ENCODE data around the gene TANC1. TPM values are rescaled to one million over a fixed set of nuclear protein-coding genes. Genes with fewer than 3 reads are reported as not detected.
"Not testable (repeated sequence)": the region's sequence is repeated elsewhere in the genome, so short reads cannot be mapped to it uniquely, and the experiment has no call there.

Gene TANC1
- total RNA-seq, 2 experiments from 2014 or later = 0.31 to 0.33 TPM

DNA sequence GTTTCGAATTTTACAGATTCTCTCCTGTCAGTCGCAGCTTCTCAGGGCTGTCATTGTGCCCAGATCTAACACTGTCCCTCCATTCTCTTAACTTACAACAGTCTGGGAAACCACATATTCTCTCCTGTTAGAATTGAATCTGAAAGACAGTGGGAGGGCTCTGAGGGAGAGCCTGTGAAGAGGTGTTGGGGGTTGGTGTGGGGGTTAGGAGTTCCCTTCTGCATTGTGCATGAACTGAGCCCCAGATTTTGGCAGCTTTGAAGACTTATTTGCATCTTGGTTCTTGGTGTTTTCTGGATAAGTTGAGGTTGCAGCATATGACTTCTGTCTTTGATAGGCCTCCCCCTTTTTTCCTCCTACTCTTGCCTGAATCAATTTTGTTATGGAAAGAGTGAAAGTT, 64.1 kb downstream of the TANC1 start:
- peaks cover 1% of the 10 kb centered on the region for H3K9me3 Mint-ChIP-seq
- peaks cover 3% of the 10 kb centered on the region for H3K4me1 Mint-ChIP-seq
- no peak overlapping the region for H3K4me3 Mint-ChIP-seq
- ATAC-seq (ENCODE audit: low read depth) (no peak), DNase-seq (no peak)
- no peak overlapping the region for H3K27ac Mint-ChIP-seq
- no peaks in the 10 kb centered on the region for H3K36me3 Mint-ChIP-seq
- no peaks in the 10 kb centered on the region for H3K27me3 Mint-ChIP-seq
- POLR2A ChIA-PET = no interaction called here

DNA sequence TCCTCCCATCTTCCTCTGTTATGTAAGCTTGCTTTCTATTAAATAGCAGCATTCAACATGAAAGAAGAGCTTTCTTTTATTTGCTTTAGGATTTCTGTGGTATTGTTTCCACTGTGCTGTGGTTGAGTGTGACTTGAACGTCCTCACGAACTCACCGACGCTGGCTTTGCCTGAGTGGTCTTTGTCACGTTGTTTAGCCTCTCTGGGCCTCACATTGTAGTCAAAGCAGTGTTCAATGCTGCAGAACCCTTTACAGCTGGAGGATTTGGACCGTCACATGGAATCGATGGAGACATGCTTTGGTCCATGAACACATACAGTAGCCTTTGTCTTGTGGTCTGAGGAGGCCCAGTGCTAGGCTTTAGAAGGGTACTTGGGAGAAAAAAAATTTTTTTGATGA, 66.3 kb downstream of the TANC1 start:
- H3K27me3 Mint-ChIP-seq = peaks cover 11% of the 10 kb centered on the region
- H3K36me3 Mint-ChIP-seq = no peaks in the 10 kb centered on the region
- peaks cover 2% of the 10 kb centered on the region for H3K9me3 Mint-ChIP-seq
- H3K4me1 Mint-ChIP-seq = peaks cover 3% of the 10 kb centered on the region
- no peak overlapping the region for H3K4me3 Mint-ChIP-seq
- no peak overlapping the region for H3K27ac Mint-ChIP-seq
- ATAC-seq (ENCODE audit: low read depth) = no peak
- POLR2A ChIA-PET = no interaction called here
- no peak for DNase-seq

DNA sequence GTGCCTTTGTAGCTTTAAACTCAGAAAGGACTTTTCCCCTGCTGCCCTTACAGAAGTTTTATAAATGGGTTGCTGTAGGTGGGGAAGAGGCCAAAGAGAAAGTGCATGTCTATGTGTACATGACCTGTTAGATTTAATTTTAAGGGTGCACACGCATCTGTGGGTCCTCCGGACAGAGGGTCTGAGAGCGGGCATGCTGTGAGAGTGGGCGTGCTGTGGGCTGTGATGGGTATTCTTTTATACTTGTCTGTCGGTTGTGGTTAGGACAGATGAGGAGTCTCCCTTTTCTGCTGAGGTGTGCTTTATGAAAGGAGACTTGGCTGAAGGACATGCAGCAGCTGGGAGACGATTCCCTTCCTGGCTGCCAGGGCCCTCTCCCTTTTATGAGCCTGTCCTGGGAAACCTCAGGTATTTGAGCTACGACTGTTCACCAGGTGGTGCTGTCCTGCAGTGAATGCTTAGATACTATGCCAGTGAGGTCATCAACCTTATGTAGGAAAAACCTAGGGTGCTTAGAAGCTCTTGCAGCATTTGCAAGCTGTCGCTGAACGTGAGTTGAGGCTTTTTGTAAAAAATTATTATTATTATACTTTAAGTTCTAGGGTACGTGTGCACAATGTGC, 67.5 kb downstream of the TANC1 start:
- H3K27me3 Mint-ChIP-seq = peaks cover 11% of the 10 kb centered on the region
- H3K27ac Mint-ChIP-seq = no peak overlapping the region
- H3K36me3 Mint-ChIP-seq = no peaks in the 10 kb centered on the region
- H3K4me3 Mint-ChIP-seq = no peak overlapping the region
- peaks cover 2% of the 10 kb centered on the region for H3K9me3 Mint-ChIP-seq
- POLR2A ChIA-PET = no interaction called here
- no peak for ATAC-seq (ENCODE audit: low read depth)
- H3K4me1 Mint-ChIP-seq = no peaks in the 10 kb centered on the region
- no peak for DNase-seq

DNA sequence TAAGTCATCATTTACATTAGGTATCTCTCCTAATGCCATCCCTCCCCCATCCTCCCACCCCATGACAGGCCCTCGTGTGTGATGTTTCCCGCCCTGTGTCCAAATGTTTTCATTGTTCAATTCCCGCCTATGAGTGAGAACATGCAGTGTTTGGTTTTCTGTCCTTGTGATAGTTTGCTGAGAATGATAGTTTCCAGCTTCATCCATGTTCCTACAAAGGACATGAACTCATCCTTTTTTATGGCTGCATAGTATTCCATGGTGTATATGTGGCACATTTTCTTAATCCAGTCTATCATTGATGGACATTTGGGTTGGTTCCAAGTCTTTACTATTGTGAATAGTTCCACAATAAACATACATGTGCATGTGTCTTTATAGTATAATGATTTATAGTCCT, 68.0 kb downstream of the TANC1 start:
- DNase-seq; H3K36me3 Mint-ChIP-seq; H3K4me1 Mint-ChIP-seq; ATAC-seq (ENCODE audit: low read depth); H3K4me3 Mint-ChIP-seq; H3K27ac Mint-ChIP-seq; H3K9me3 Mint-ChIP-seq; POLR2A ChIA-PET: not testable (repeated sequence)
- peaks cover 11% of the 10 kb centered on the region for H3K27me3 Mint-ChIP-seq

DNA sequence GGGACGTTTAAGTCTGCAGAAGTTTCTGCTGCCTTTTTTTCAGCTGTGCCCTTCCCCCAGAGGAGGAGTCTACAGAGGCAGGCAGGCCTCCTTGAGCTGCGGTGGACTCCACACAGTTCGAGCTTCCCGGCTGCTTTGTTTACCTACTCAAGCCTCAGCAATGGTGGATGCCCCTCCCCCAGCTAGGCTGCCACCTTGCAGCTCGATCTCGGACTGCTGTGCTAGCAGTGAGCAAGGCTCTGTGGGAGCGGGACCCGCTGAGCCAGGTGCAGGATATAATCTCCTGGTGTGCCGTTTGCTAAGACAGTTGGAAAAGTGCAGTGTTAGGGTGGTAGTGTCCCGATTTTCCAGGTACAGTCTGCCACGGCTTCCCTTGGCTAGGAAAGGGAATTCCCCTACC, 72.9 kb downstream of the TANC1 start:
- peaks cover 11% of the 10 kb centered on the region for H3K27me3 Mint-ChIP-seq
- H3K4me3 Mint-ChIP-seq; H3K4me1 Mint-ChIP-seq; ATAC-seq (ENCODE audit: low read depth); H3K9me3 Mint-ChIP-seq; H3K27ac Mint-ChIP-seq; DNase-seq; H3K36me3 Mint-ChIP-seq; POLR2A ChIA-PET: not testable (repeated sequence)

DNA sequence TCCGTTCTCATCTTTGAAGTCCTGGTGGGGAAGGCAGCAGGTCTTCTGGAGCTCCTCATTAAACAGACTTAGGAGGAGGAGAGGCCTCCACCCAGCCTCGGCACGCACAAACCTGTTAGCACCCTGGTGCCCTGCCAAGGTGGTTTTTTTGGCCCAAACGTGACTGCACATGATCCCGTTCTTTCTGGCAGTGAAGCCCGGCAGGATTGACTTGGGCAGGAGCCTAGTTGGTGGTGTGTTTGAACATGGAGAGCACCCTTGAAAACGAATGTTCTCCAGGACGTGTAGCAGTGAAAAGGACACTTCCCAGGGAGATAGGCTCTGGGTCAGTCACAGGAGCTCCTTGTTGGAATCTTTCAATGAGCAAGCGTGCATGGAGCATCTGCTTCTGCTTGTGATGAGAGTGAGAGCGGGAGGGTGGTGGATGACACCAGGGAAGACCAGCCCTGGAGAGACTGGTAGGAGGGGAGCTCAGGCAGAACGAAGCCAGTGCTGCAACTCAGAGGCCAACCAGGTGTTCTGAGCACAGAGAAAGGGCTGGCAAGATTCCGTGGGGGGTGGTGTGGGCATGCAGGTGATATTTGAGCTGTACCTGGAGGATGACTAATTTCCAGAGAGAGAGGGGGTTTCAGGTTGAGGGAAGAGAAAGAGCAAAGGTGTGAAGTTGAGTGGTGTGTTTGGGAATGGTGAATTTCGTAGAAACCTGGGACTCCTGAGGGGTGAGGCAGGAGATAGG, 73.8 kb downstream of the TANC1 start:
- DNase-seq = no peak
- Mint-ChIP-seq H3K4me3 (no peak overlapping the region), H3K36me3 (no peaks in the 10 kb centered on the region), H3K27ac (no peak overlapping the region), H3K27me3 (peaks cover 11% of the 10 kb centered on the region), H3K9me3 (peaks cover 2% of the 10 kb centered on the region), H3K4me1 (no peaks in the 10 kb centered on the region)
- POLR2A ChIA-PET = interaction anchor here (1.0 kb wide), 1 partner anchor 23 kb away, joined by 3 read pairs; no protein-coding TSS in a partner anchor
- no peak for ATAC-seq (ENCODE audit: low read depth)

DNA sequence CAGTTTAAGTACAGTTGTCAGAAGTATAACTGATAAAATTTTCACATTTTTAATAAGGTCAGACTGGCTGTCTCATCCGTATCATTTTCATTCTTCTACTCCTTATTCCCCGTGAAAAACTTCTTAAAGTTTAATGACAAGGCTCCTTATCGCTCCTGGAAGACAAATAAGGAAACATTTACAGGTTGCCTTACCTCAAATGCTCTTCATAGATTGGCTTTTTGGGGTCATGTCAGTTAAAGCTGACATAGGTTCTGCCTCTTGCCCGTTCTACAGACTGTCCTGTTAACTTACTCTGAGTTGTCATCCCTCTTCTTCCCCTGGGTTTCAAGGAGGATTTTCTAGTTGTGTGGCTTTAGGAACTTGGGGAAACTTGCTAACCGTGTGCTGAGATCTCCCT, 75.3 kb downstream of the TANC1 start:
- H3K4me3 Mint-ChIP-seq = no peak overlapping the region
- DNase-seq (no peak), ATAC-seq (ENCODE audit: low read depth) (no peak)
- H3K27me3 Mint-ChIP-seq = peaks cover 8% of the 10 kb centered on the region
- H3K9me3 Mint-ChIP-seq = no peaks in the 10 kb centered on the region
- POLR2A ChIA-PET = no interaction called here
- no peaks in the 10 kb centered on the region for H3K36me3 Mint-ChIP-seq
- no peak overlapping the region for H3K27ac Mint-ChIP-seq
- H3K4me1 Mint-ChIP-seq = no peaks in the 10 kb centered on the region

DNA sequence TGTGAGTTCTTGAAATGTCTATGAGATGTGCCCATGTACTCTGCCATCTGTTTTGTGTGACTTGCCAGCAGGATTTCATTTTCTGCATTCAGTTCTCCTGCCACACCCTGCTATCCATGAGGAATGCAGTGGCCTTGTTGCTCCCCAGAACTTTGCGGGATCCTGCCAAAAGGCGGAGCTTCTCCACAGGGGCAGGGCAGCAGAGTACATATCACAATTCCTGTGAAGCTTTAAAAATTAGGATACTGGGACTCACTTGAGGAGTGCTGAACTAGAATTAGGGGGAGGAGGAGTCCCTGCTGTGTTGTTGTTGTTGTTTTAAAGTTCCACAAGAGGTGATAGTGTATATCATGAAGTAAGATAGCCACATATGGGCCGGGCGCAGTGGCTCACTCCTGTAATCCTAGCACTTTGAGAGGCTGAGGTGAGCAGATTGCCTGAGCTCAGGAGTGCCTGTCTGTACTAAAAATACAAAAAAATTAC, 76.4 kb downstream of the TANC1 start:
- no peaks in the 10 kb centered on the region for H3K36me3 Mint-ChIP-seq
- no peaks in the 10 kb centered on the region for H3K27me3 Mint-ChIP-seq
- ATAC-seq (ENCODE audit: low read depth) = no peak
- no peaks in the 10 kb centered on the region for H3K9me3 Mint-ChIP-seq
- H3K4me3 Mint-ChIP-seq = no peak overlapping the region
- POLR2A ChIA-PET = no interaction called here
- no peak overlapping the region for H3K27ac Mint-ChIP-seq
- DNase-seq = no peak
- no peaks in the 10 kb centered on the region for H3K4me1 Mint-ChIP-seq

DNA sequence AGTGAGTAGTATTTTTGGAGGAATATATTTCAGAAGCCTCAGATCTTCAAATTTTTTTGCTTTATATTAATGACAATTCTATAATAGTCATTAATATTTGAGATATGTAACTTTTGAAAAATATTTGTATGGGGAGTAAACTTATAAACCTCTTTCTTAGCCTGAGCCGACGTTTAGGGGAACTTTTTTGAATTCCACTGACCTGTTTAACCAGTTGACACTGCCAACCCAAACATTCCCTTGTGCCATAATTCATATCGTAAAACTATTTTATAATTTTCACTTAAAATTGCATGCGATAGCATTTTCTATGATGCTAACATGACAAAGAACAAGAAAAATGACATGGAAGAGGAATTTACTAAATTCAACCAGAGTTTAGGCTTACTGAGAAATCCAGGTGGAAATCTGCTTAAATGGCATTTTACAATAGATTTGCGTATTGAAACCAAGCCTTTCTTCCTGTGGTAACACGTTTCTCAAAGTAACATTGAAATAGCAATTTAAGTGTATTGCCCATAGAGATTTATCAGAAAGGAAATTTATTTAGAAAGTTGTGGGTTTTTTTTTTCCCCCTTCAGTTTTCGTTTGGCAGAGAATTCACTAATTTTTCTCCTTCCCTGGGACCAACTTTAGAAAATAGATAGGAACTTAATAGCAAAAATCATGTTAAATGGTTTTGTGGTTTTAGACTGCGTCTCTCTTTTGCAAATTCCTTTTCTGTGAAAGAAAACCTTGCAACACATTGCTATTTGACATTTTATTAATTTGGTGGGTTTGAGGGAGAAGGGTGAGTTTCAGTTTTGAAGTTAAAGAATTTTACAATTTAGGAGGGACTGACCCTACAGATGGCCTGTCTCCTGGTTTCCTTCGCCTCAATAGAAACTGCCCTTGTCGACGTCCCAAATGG, 77.4 kb downstream of the TANC1 start:
- Mint-ChIP-seq H3K27me3 (no peaks in the 10 kb centered on the region), H3K9me3 (no peaks in the 10 kb centered on the region), H3K4me1 (no peaks in the 10 kb centered on the region), H3K4me3 (no peak overlapping the region), H3K36me3 (no peaks in the 10 kb centered on the region), H3K27ac (no peak overlapping the region)
- ATAC-seq (ENCODE audit: low read depth) = no peak
- DNase-seq = no peak
- POLR2A ChIA-PET = no interaction called here

DNA sequence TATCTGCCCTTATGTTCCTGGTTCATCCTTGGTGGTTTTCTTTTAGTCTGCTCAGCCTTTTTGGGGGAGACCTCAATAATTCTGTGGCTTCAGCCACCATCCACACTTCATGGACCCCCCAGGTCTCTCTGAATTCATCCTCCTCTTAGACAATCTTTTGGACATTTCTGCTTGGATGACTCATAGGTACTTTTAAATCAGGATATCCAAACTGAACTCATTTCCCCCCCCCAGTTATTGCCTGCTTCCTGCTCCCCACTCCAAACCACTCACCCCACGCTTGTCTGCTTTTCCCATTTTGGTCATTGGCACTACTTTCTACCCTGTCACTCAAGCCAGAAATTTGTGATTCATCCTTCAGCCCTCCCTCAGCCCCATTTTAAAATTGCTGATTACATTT, 78.5 kb downstream of the TANC1 start:
- H3K27ac Mint-ChIP-seq = no peak overlapping the region
- no peaks in the 10 kb centered on the region for H3K27me3 Mint-ChIP-seq
- no peaks in the 10 kb centered on the region for H3K9me3 Mint-ChIP-seq
- no peak for DNase-seq
- no peaks in the 10 kb centered on the region for H3K4me1 Mint-ChIP-seq
- ATAC-seq (ENCODE audit: low read depth) = no peak
- H3K36me3 Mint-ChIP-seq = no peaks in the 10 kb centered on the region
- no peak overlapping the region for H3K4me3 Mint-ChIP-seq
- POLR2A ChIA-PET = no interaction called here

DNA sequence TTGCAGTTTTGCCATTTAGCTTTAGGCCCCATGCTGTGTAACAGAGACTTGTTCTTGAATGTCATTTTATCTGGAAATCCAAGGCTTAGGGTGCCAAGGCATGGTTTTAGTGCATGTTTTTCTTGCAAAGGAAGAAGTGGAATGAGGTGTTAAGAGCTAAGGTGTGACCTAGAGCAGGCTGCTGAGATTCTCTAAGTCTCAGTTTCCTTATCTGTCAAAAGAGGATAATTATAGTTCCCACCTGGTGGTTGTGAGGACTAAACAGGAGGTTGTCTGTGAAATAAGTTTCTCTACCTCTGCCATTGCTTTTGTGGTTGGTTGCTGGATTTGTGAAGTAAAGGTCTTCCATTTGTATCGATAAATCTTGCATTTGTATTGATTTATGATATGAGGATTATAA, 82.0 kb downstream of the TANC1 start:
- Mint-ChIP-seq H3K9me3 (no peaks in the 10 kb centered on the region), H3K27ac (no peak overlapping the region), H3K4me1 (no peaks in the 10 kb centered on the region), H3K27me3 (no peaks in the 10 kb centered on the region), H3K36me3 (no peaks in the 10 kb centered on the region), H3K4me3 (no peak overlapping the region)
- DNase-seq (no peak), ATAC-seq (ENCODE audit: low read depth) (no peak)
- POLR2A ChIA-PET = no interaction called here

DNA sequence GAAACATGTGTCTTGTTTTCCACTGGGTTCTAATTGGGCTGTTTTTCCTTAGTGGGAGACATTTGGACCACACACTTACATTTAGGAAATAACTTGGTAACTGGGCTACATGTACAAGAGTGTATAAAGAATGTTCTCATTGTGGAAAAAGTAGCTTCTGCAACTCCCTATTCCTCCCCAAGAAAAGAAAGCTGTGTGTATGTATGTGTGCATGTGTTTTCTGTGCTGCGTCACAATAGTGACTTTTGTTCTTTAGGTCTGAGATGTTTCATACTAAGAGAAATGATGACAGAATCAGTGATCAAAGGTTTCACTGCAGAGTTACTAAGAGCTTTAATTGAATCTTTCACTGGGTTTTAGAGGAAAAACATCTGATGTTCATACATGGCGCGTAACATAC, 82.7 kb downstream of the TANC1 start:
- POLR2A ChIA-PET = interaction anchor here (0.6 kb wide), 1 partner anchor 628 kb away, joined by 3 read pairs; no protein-coding TSS in a partner anchor
- Mint-ChIP-seq H3K9me3 (no peaks in the 10 kb centered on the region), H3K27ac (no peak overlapping the region), H3K27me3 (no peaks in the 10 kb centered on the region), H3K36me3 (no peaks in the 10 kb centered on the region), H3K4me1 (no peaks in the 10 kb centered on the region), H3K4me3 (no peak overlapping the region)
- ATAC-seq (ENCODE audit: low read depth) (no peak), DNase-seq (no peak)

DNA sequence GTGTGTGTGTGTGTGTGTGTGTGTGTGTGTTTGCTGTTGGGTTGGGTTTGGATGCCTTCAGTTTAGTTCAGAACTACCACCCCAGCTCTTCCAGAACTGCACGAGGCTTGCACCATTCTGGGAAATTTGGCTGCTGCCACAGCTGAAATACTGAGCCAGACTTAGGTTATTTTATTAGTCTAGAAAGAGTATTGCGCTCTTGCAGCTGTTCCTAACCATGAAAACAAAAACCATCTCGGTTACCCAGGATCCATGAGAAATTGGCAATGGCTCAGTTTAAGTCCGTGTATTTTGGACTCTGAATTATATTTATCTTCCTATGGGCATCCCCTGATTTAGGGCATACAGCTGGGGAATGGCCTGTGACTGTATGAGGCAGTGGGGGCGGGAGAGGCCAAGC, 83.2 kb downstream of the TANC1 start:
- Mint-ChIP-seq H3K4me3 (no peak overlapping the region), H3K36me3 (no peaks in the 10 kb centered on the region), H3K9me3 (no peaks in the 10 kb centered on the region), H3K27ac (no peak overlapping the region), H3K27me3 (no peaks in the 10 kb centered on the region), H3K4me1 (no peaks in the 10 kb centered on the region)
- POLR2A ChIA-PET = interaction anchor here (0.6 kb wide), 1 partner anchor 627 kb away, joined by 3 read pairs; no protein-coding TSS in a partner anchor
- DNase-seq (no peak), ATAC-seq (ENCODE audit: low read depth) (no peak)
